ENCODE measurements around the gene PRRC2B.
A peak's percentile ranks its signal among the peaks of the same experiment; 100 is the strongest.

Gene PRRC2B

DNA sequence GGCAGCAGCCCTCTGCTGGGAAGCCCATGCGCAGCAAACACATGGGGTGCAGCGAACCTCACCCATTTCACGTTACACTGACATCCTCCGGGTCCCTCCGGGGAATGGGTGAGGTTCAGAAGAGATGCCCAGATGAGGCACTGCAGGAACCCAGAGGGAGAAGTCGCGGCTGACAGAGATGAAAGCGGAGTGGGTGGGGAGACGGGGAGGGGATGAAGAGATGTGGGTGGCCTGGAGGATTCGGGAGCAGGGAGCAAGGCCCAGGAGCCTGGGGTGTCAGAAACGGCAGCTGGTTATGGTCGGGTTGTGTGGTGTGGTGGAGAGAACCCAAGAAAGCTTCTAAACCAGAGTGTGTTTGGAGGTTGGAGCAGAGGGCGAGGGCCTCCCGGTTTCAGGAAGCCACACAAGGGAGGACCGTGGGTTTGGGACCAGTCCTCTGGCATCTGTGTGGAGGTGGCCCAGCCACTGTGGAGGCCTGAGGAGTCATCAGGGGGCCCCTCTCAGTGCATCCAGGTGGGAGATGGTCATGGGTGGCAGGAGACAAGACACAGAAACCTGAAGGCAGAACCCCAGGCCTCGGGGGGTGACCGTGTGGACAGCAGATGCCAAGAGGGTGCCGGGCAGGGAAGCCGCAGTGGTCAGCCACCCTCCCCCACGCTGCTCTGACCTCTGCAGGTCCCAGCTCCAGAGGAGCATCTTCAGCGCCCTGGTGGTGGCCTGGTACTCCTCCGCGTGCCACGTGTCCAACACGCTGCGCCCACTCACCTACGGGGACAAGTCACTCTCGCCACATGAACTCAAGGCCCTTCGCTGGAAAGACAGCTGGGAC lies 128.6 kb downstream of the PRRC2B start:
- DNase-seq = no peak

- no peak for DNase-seq
Measured at GRCh38 chr9:131523086-131523388, 129.2 kb downstream of the PRRC2B start.

- DNase-seq = no peak
Measured at GRCh38 chr9:131523451-131524435, 129.9 kb downstream of the PRRC2B start.

DNA sequence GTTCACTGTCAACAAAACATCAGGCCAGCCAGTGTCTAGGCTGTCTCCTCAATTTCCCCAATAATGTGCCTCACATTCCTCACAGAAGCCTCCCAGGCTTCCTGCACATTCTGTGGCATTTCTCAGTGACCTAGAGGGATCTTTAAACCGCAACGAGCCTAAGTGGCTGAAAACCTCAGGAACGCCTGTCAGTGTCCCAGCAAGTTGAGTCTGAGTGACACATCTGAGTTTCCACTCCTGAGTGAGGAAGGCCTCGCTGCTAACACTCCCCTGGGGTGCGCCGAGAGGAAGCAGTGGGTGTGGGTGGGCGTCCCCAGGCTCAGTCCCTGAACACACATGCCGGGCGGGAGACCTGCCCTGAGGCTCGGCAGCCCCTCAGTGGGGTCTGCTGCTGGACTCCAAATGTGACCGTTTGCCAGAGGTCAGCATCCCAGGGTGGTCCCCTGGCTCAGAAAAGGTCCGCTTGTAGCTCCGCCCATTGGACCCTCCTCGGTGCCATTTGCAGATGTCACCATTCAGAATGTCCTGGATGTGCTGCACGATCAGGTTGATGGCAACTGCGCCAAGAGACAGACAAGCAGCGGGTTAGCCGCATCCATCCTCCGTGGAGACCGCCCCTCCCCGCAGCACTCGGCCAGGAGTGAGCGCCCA lies 130.9 kb downstream of the PRRC2B start:
- no peak for DNase-seq

DNA sequence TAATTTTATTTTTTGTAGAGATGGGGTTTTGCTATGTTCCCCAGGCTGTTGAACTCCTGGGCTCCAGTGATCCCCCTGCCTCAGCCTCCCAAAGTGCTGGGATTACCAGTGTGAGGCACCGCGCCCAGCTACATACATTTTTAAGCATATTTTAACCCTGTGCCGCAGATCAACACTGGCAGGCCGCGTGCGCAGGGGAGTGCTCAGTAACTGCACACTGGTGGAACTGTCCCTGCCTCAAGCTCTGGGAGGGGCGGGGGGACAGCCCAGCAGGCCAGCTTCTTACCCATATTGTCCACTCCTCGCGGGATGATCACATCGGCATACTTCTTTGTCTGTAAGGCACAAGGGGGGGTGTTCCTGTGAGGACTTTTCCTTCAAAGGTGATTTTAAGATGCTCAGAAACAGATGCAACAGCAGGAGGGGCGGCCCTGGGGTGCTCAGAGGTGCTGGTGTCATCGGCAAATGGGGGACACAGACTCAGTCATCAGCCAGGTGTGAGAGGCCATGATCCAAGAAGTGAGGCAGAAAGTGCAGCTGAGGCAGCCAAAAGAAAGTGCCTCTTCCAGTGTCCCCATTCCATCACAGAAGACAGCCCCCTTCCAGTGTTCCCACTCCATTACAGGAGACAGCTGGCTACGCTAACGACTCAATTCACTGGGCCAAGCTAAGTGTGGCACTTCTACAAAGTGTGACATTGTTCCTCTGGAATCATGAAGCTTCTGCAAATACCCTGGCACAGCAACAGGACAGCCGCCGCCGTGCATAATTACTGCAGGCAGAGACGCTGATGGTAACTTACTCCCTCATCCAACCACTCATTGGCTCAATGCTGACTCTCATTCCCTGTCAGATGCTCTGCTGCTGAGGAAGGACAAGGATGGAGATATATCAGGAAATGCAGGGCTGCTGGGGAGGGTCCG lies 132.0 kb downstream of the PRRC2B start:
- DNase-seq = no peak

DNA sequence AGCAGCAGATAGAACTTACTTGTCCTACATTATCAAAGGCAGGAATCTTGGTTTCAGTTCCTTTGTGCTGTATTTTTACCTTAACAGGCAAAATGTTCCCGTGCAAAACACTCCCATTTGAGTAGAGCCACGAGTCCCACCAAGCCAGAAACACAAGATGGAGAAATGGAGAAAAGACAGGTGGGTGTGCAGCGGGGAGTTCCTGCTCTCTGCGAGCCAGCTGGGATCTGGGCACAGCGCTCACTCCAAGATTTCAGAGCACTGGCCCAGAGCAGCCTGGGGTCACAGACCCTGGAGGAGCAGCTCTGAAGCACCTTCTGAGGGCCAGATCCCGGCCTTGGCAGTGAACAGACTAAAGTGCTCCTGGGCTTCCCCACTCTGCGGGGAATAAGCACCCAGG lies 134.3 kb downstream of the PRRC2B start:
- DNase-seq = no peak

- DNase-seq = no peak
Measured at GRCh38 chr9:131528886-131529505, 135.1 kb downstream of the PRRC2B start.

DNA sequence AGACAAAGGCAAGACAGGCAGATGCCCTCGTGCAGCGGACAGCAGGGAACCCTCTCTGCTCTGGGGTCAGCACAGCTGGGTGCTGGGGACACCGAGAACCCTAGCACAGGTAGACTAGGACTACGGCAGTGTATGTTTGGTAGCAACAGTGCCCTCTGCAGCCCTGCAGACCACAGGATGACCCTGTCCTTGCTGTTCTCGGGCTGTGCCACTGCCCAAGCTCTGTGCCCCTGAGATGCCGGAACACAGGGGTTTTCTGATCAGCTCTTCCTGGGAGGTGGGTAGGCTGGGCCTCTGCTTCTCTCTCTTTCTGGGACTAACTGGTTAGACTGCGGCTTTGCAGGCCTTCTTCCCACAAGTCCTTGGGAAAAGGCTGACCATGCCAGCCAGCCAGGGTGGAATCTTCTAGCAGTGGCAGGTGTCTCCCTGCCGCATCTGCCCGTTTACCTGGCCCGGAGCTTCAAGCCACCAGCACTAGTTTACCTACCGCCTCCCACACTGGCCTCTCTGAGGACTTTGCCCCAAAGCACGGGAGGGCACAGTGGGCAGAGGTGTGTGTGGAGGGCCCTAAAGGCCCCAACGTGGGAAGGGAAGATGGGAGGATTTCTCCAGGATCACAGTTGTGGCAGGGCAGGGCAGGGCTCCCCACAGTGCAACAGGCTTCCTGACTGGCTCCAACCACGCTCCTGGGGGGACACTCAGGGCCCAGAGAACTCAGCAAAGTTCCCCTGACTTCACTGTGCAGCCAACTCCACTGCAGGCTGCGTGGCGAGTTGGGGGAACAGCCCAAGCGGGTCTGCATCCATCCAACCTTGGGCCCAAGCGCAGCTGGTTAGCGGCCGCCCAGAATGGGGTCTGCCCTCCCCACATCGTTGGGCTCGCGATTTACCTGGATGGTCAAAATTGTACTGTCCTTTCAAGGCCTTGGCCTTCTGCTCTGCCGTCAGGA lies 136.0 kb downstream of the PRRC2B start:
- DNase-seq = no peak

- DNase-seq = peak; percentile 10 to 52
Measured at GRCh38 chr9:131530546-131530919, 136.6 kb downstream of the PRRC2B start.

GRCh38 chr9:131530920-131531832 lies 137.3 kb downstream of the PRRC2B start, which contains the start of gene UCK1:
UCK1 (minus strand) TSS chr9:131531263; CDS start chr9:131531174, 89 bp downstream.
- peak; percentile 8 to 86 for DNase-seq

DNA sequence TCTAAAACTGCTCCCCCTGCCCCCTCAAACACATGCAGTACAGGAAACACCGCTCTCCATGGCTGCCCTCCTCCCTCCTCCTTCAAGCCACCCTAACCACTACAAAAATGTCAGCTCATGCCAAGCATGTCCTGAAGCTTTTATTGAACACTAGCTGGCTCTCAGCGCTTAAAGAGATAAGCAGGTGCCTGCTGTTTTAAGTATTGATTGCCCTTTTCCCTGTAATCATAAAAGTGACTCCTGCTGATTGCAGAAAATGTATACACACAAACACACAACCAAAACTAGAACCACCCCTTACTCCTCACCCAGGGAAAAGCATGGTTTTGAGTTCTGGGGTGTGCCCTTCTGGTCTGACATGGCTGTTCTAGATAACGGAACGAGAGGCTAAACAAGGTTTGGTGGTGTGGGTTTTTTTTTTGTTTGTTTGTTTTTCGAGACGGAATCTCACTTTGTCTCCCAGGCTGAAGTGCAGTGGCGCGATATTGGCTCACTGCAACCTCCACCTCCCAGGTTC lies 140.9 kb downstream of the PRRC2B start:
- DNase-seq = no peak

- no peak for DNase-seq
Measured at GRCh38 chr9:131537946-131538345, 144.1 kb downstream of the PRRC2B start.

- no peak for DNase-seq
Measured at GRCh38 chr9:131539223-131539923, 145.5 kb downstream of the PRRC2B start.

GRCh38 chr9:131543141-131543540 lies 149.3 kb downstream of the PRRC2B start:
- DNase-seq = no peak

- peak; percentile 27 to 85 for DNase-seq
Measured at GRCh38 chr9:131545003-131545785, 151.3 kb downstream of the PRRC2B start, which contains the start of gene PRRT1B. PRRT1B (plus strand) TSS chr9:131545523; CDS start chr9:131545616, 93 bp downstream.

DNA sequence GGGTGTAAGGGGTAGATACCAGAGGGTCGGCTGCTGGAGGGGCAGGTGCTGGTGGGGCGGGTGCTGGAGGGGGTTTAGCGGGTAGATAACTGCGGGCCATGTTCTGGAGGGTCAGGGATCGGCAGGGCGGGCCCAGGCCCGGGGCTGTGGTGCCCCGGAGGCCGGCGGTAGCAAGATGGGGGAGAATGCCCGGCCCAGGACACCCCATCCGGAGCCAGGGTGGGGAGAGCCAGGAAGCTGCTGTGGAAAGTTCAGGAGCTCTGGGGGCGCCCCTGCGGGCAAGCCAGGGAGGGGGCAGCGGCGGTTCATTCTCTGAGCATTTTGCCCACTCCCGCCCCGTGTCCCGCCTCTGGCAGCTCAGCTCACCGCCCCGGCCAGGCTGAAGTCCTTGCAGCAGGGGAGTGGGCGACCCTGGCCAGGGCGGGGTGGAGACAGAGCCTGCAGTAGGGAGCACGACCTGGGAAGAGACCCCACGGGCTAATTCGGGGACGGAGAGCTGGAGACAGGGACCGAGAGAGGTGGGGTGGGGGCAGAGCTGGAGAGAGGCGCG lies 152.0 kb downstream of the PRRC2B start:
- DNase-seq = peak in 1 of 2 experiments; percentile 39
